Right atrium auricular region (tissue), 2 donors: ENCODE results near the gene CFHR2. TPM values are rescaled to one million over a fixed set of nuclear protein-coding genes. Genes with fewer than 3 reads are reported as not detected.
"Not testable (repeated sequence)": the region's sequence is repeated elsewhere in the genome, so short reads cannot be mapped to it uniquely, and the experiment has no call there.

Experiments used
- DNase-seq: peaks from one replicate; pipeline ENCODE4 v3.0.0-alpha.2; 2019; ENCODE audit warnings: low spot score
- H3K27ac ChIP-seq, 2 donors: fragments of 200-600 bp; sonication (generic); 1 replicate in 1 of 2; 2 replicates in 1 of 2; pipeline ENCODE4 v1.5.1; 2016 to 2019
- H3K27me3 ChIP-seq, 2 donors: fragments of 200-600 bp; sonication (generic); one replicate each; pipeline versions ENCODE4 v1.5.1 to v1.6.0; 2017 to 2019
- H3K36me3 ChIP-seq: fragments of 200-600 bp; sonication (generic); one replicate; pipeline ENCODE4 v1.5.1; 2016
- H3K4me1 ChIP-seq, 2 donors: fragments of 200-600 bp; sonication (generic); one replicate each; pipeline versions ENCODE4 v1.5.1 to v1.6.0; 2017 to 2019
- H3K4me3 ChIP-seq, 2 donors: fragments of 200-600 bp; sonication (generic); 1 replicate in 1 of 2; 2 replicates in 1 of 2; pipeline ENCODE4 v1.5.1; 2017 to 2019; ENCODE audit warnings: mild to moderate bottlenecking in 1 of 2, moderate library complexity in 1 of 2
- H3K9me3 ChIP-seq, 2 donors: fragments of 200-600 bp; sonication (generic); one replicate each; pipeline ENCODE4 v1.5.1; 2019
- CTCF ChIP-seq, 2 donors: fragments of 200-600 bp; sonication (generic); IDR thresholded peaks; one replicate each; pipeline ENCODE4 v1.5.1; 2019; ENCODE audit warnings: antibody characterized with exemption in 2 of 2
- total RNA-seq, 2 donors: library from RNA; depleted of rRNA; stranded (reverse); fragments of >200 nt; gene quantifications; one replicate each; pipeline ENCODE4 v1.1.0, GENCODE V29; 2016

CFHR2 gene
- total RNA-seq, 2 donors from 2014 or later = not detected

- H3K9me3 ChIP-seq = no peaks in the 10 kb centered on the region
- TF ChIP-seq CTCF (IDR thresholded peaks at IDR 0.05) = no peak
- DNase-seq = no peak
Measured at GRCh38 chr1:196970182-196970581, 26.6 kb downstream of the CFHR2 start.

GRCh38 chr1:196976278-196976677 is 32.7 kb downstream of the CFHR2 start:
- no peaks in the 10 kb centered on the region for H3K36me3 ChIP-seq
- H3K27me3 ChIP-seq = no peaks in the 10 kb centered on the region
- H3K9me3 ChIP-seq = no peaks in the 10 kb centered on the region
- no peak overlapping the region for H3K4me3 ChIP-seq
- DNase-seq = no peak
- no peak overlapping the region for H3K27ac ChIP-seq
- no peak for TF ChIP-seq CTCF (IDR thresholded peaks at IDR 0.05)
- no peaks in the 10 kb centered on the region for H3K4me1 ChIP-seq

More at GRCh38 chr1:196970182-196970581, 26.6 kb downstream of the CFHR2 start:
- H3K27me3 ChIP-seq = no peaks in the 10 kb centered on the region
- no peak overlapping the region for H3K4me3 ChIP-seq
- H3K4me1 ChIP-seq = no peaks in the 10 kb centered on the region
- no peak overlapping the region for H3K27ac ChIP-seq
- H3K36me3 ChIP-seq = no peaks in the 10 kb centered on the region

GRCh38 chr1:196977278-196977677 is 33.7 kb downstream of the CFHR2 start, which contains the start of gene CFHR5:
Gene CFHR5 (plus strand): TSS chr1:196977556. CDS start chr1:196977665, 109 bp downstream.
- TF ChIP-seq CTCF (IDR thresholded peaks at IDR 0.05) = no peak
- DNase-seq = no peak
- Histone ChIP-seq H3K27me3 (no peaks in the 10 kb centered on the region), H3K4me3 (no peak within 1 kb of the TSS), H3K27ac (no peak within 1 kb of the TSS), H3K36me3 (no peaks in the 10 kb centered on the region), H3K9me3 (no peaks in the 10 kb centered on the region), H3K4me1 (no peaks in the 10 kb centered on the region)

GRCh38 chr1:196980859-196981258 is 37.3 kb downstream of the CFHR2 start:
- Histone ChIP-seq H3K4me1 (no peaks in the 10 kb centered on the region), H3K4me3 (no peak overlapping the region), H3K36me3 (no peaks in the 10 kb centered on the region), H3K27me3 (no peaks in the 10 kb centered on the region), H3K9me3 (no peaks in the 10 kb centered on the region), H3K27ac (no peak overlapping the region)
- no peak for DNase-seq
- TF ChIP-seq CTCF (IDR thresholded peaks at IDR 0.05) = no peak

GRCh38 chr1:196982247-196982646 is 38.7 kb downstream of the CFHR2 start:
- H3K4me3 ChIP-seq, DNase-seq, H3K27me3 ChIP-seq, H3K36me3 ChIP-seq, H3K9me3 ChIP-seq, H3K4me1 ChIP-seq, H3K27ac ChIP-seq: not testable (repeated sequence)

- H3K4me1 ChIP-seq, DNase-seq, H3K9me3 ChIP-seq, H3K36me3 ChIP-seq, H3K27ac ChIP-seq, H3K27me3 ChIP-seq, H3K4me3 ChIP-seq: not testable (repeated sequence)
Measured at GRCh38 chr1:196991919-196992651, 48.5 kb downstream of the CFHR2 start.

GRCh38 chr1:196993916-196994315 is 50.4 kb downstream of the CFHR2 start:
- no peak for TF ChIP-seq CTCF (IDR thresholded peaks at IDR 0.05)

More at GRCh38 chr1:196993916-196994315, 50.4 kb downstream of the CFHR2 start:
- no peak for DNase-seq
- Histone ChIP-seq H3K9me3 (no peaks in the 10 kb centered on the region), H3K27me3 (no peaks in the 10 kb centered on the region), H3K36me3 (no peaks in the 10 kb centered on the region), H3K27ac (no peak overlapping the region), H3K4me3 (no peak overlapping the region), H3K4me1 (no peaks in the 10 kb centered on the region)
